ENCODE results near the gene BLTP1.

BLTP1 gene

GRCh38 chr4:122122083-122122482 is 30.0 kb upstream of the BLTP1 start:
- TF ChIP-seq FOXM1 (IDR thresholded peaks at IDR 0.05; ENCODE audit: borderline replicate concordance, low read depth) (no peak), REST (IDR thresholded peaks at IDR 0.05; ENCODE audit: low read depth) (no peak), MAX (IDR thresholded peaks at IDR 0.05) (no peak), RAD21 (IDR thresholded peaks at IDR 0.05; ENCODE audit: low read depth) (no peak), TEAD4 (IDR thresholded peaks at IDR 0.05) (no peak), USF1 (IDR thresholded peaks at IDR 0.05) (no peak), TAF1 (IDR thresholded peaks at IDR 0.05; ENCODE audit: low read depth) (no peak), NFIC (IDR thresholded peaks at IDR 0.05) (no peak), CREB1 (IDR thresholded peaks at IDR 0.05; ENCODE audit: low read depth) (no peak), TCF12 (IDR thresholded peaks at IDR 0.05; ENCODE audit: low read depth) (no peak), EP300 (IDR thresholded peaks at IDR 0.05; ENCODE audit: borderline replicate concordance) (no peak), YY1 (IDR thresholded peaks at IDR 0.05; ENCODE audit: low read depth) (no peak)

GRCh38 chr4:122129061-122129460 is 23.1 kb upstream of the BLTP1 start:
- TF ChIP-seq ZBTB7A (IDR thresholded peaks at IDR 0.05; ENCODE audit: low read depth) (no peak), MAX (IDR thresholded peaks at IDR 0.05) (no peak), REST (IDR thresholded peaks at IDR 0.05; ENCODE audit: low read depth) (no peak), TAF1 (IDR thresholded peaks at IDR 0.05; ENCODE audit: low read depth) (no peak), EGR1 (IDR thresholded peaks at IDR 0.05) (no peak), YY1 (IDR thresholded peaks at IDR 0.05; ENCODE audit: low read depth) (no peak), CREB1 (IDR thresholded peaks at IDR 0.05; ENCODE audit: low read depth) (no peak), RAD21 (IDR thresholded peaks at IDR 0.05; ENCODE audit: low read depth) (no peak), FOXM1 (IDR thresholded peaks at IDR 0.05; ENCODE audit: borderline replicate concordance, low read depth) (no peak)

- TF ChIP-seq NFIC (IDR thresholded peaks at IDR 0.05): no peak
- no peak for TF ChIP-seq TCF12 (IDR thresholded peaks at IDR 0.05; ENCODE audit: low read depth)
- TF ChIP-seq CREB1 (IDR thresholded peaks at IDR 0.05; ENCODE audit: low read depth): no peak
- no peak for TF ChIP-seq FOXM1 (IDR thresholded peaks at IDR 0.05; ENCODE audit: borderline replicate concordance, low read depth)
- no peak for TF ChIP-seq TAF1 (IDR thresholded peaks at IDR 0.05; ENCODE audit: low read depth)
- no peak for TF ChIP-seq TEAD4 (IDR thresholded peaks at IDR 0.05)
- TF ChIP-seq EGR1 (IDR thresholded peaks at IDR 0.05): no peak
- TF ChIP-seq MAX (IDR thresholded peaks at IDR 0.05): no peak
- TF ChIP-seq RAD21 (IDR thresholded peaks at IDR 0.05; ENCODE audit: low read depth): no peak
- no peak for TF ChIP-seq YY1 (IDR thresholded peaks at IDR 0.05; ENCODE audit: low read depth)
- no peak for TF ChIP-seq EP300 (IDR thresholded peaks at IDR 0.05; ENCODE audit: borderline replicate concordance)
- no peak for TF ChIP-seq ZBTB7A (IDR thresholded peaks at IDR 0.05; ENCODE audit: low read depth)
- TF ChIP-seq USF1 (IDR thresholded peaks at IDR 0.05): no peak
- TF ChIP-seq CEBPB (IDR thresholded peaks at IDR 0.05): no peak
- no peak for TF ChIP-seq REST (IDR thresholded peaks at IDR 0.05; ENCODE audit: low read depth)
Observed at GRCh38 chr4:122131562-122132157, 20.5 kb upstream of the BLTP1 start.

GRCh38 chr4:122132891-122133290 is 19.2 kb upstream of the BLTP1 start:
- TF ChIP-seq USF1 (IDR thresholded peaks at IDR 0.05): no peak
- no peak for TF ChIP-seq MAX (IDR thresholded peaks at IDR 0.05)
- no peak for TF ChIP-seq TEAD4 (IDR thresholded peaks at IDR 0.05)
- no peak for TF ChIP-seq EP300 (IDR thresholded peaks at IDR 0.05; ENCODE audit: borderline replicate concordance)

Measured in Ishikawa (cell line).